ENCODE data around the gene C5AR2. TPM values are rescaled to one million over a fixed set of nuclear protein-coding genes. Genes with fewer than 3 reads are reported as not detected.

C5AR2 gene
- polyA plus RNA-seq, 1 donor from 2014 or later: not detected

DNA sequence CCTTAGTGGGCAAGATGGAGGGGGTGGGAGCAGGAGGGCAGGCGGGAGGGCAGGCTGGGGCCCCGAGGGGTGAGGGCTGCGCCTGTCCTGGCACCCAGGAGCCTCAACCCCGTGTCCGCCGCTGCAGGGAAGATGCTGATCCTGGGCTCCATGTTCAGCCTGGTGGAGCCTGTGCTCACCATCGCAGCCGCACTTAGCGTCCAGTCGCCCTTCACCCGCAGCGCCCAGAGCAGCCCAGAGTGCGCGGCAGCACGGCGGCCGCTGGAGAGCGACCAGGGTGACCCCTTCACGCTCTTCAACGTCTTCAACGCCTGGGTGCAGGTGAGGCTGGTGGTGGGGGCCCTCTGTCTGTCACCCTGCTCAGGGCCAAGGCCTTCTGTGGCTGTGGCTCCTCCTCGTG, 40.6 kb downstream of the C5AR2 start:
- H3K36me3 ChIP-seq (ENCODE audit: insufficient read depth, low read length): no peaks in the 10 kb centered on the region
- no peak overlapping the region for H3K4me2 ChIP-seq (ENCODE audit: low read length)
- H3K9me3 ChIP-seq (ENCODE audit: low read length): no peaks in the 10 kb centered on the region
- no peaks in the 10 kb centered on the region for H3K9me2 ChIP-seq (ENCODE audit: insufficient read depth, low read length)
- no peak overlapping the region for H2AFZ ChIP-seq (ENCODE audit: low read depth, low read length)
- no peak overlapping the region for H3K27ac ChIP-seq (ENCODE audit: low read length)
- H3K9ac ChIP-seq (ENCODE audit: low read length): no peak overlapping the region
- no peaks in the 10 kb centered on the region for H4K20me1 ChIP-seq (ENCODE audit: insufficient read depth)
- no peaks in the 10 kb centered on the region for H3F3A ChIP-seq (ENCODE audit: insufficient read depth, low read length, poor library complexity, severe bottlenecking)
- TF ChIP-seq TAF1 (IDR thresholded peaks at IDR 0.05; ENCODE audit: low read depth) (no peak), POLR2AphosphoS5 (IDR thresholded peaks at IDR 0.05) (no peak)
- H3K27me3 ChIP-seq (ENCODE audit: insufficient read depth, low read depth, low read length): no peaks in the 10 kb centered on the region
- no peak overlapping the region for H3K4me3 ChIP-seq (ENCODE audit: low read length)
- no peaks in the 10 kb centered on the region for H3K79me2 ChIP-seq (replicated peaks; ENCODE audit: insufficient read depth, low read length)

DNA sequence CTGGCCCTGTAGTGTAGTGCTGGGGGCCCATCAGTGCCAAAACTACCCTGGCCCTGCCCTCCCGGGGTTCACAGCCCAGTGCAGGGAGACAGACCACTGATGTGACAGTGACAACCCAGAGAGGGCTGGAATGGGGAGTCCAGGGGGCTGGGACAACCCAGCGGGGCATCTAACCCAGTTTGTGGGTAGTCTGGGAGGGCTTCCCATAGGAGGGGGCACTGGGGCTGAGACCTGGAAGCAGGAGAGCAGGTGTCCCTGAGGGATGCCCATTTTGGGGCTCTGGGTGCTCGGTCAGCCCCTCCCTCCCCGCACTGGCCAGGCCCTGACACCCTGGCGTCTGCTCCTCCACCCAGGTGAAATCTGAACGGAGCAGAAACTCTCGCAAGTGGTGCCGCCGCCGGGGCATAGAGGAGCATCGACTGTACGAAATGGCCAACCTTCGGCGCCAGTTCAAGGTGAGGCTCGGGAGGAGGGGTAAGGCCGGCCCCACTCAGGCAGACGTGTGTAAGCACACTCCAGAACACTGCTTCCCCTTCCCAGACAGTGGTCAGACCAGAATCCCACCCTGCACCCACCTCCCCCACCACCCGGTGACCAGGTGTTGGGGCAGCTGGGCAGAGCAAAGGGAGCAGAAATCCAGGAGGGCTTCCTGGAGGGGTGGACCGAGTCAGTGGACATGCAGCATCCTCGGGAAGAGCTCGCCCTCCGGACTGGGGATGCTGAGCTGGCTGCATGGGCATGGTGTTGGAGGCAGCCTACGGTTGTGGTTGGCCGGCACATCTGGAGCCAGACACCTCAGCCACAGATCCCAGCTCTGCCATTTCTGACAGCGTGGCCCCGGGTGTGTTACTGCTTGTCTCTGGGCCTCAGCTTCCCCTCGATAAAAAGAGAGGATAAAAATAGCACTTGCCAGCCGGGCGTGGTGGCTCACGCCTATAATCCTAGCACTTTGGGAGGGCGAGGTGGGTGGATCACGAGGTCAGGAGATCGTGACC, 41.6 kb downstream of the C5AR2 start:
- no peaks in the 10 kb centered on the region for H3K27me3 ChIP-seq (ENCODE audit: insufficient read depth, low read depth, low read length)
- H3F3A ChIP-seq (ENCODE audit: insufficient read depth, low read length, poor library complexity, severe bottlenecking): no peaks in the 10 kb centered on the region
- no peaks in the 10 kb centered on the region for H3K79me2 ChIP-seq (replicated peaks; ENCODE audit: insufficient read depth, low read length)
- TF ChIP-seq, protein P1, sequence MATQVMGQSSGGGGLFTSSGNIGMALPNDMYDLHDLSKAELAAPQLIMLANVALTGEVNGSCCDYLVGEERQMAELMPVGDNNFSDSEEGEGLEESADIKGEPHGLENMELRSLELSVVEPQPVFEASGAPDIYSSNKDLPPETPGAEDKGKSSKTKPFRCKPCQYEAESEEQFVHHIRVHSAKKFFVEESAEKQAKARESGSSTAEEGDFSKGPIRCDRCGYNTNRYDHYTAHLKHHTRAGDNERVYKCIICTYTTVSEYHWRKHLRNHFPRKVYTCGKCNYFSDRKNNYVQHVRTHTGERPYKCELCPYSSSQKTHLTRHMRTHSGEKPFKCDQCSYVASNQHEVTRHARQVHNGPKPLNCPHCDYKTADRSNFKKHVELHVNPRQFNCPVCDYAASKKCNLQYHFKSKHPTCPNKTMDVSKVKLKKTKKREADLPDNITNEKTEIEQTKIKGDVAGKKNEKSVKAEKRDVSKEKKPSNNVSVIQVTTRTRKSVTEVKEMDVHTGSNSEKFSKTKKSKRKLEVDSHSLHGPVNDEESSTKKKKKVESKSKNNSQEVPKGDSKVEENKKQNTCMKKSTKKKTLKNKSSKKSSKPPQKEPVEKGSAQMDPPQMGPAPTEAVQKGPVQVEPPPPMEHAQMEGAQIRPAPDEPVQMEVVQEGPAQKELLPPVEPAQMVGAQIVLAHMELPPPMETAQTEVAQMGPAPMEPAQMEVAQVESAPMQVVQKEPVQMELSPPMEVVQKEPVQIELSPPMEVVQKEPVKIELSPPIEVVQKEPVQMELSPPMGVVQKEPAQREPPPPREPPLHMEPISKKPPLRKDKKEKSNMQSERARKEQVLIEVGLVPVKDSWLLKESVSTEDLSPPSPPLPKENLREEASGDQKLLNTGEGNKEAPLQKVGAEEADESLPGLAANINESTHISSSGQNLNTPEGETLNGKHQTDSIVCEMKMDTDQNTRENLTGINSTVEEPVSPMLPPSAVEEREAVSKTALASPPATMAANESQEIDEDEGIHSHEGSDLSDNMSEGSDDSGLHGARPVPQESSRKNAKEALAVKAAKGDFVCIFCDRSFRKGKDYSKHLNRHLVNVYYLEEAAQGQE (IDR thresholded peaks at IDR 0.05; ENCODE audit: borderline replicate concordance): no peak
- no peak for TF ChIP-seq POLR2AphosphoS5 (IDR thresholded peaks at IDR 0.05)
- no peak for TF ChIP-seq RAD21 (conservative IDR thresholded peaks at IDR 0.05)
- TF ChIP-seq, protein P2, sequence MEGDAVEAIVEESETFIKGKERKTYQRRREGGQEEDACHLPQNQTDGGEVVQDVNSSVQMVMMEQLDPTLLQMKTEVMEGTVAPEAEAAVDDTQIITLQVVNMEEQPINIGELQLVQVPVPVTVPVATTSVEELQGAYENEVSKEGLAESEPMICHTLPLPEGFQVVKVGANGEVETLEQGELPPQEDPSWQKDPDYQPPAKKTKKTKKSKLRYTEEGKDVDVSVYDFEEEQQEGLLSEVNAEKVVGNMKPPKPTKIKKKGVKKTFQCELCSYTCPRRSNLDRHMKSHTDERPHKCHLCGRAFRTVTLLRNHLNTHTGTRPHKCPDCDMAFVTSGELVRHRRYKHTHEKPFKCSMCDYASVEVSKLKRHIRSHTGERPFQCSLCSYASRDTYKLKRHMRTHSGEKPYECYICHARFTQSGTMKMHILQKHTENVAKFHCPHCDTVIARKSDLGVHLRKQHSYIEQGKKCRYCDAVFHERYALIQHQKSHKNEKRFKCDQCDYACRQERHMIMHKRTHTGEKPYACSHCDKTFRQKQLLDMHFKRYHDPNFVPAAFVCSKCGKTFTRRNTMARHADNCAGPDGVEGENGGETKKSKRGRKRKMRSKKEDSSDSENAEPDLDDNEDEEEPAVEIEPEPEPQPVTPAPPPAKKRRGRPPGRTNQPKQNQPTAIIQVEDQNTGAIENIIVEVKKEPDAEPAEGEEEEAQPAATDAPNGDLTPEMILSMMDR (IDR thresholded peaks at IDR 0.05; ENCODE audit: poor library complexity, severe bottlenecking): no peak
- no peak for TF ChIP-seq TAF1 (IDR thresholded peaks at IDR 0.05; ENCODE audit: low read depth)
- no peak for TF ChIP-seq EP300 (conservative IDR thresholded peaks at IDR 0.05; ENCODE audit: poor library complexity, severe bottlenecking)
- no peak for TF ChIP-seq MXI1 (conservative IDR thresholded peaks at IDR 0.05; ENCODE audit: poor library complexity, severe bottlenecking)
- TF ChIP-seq SMC3 (conservative IDR thresholded peaks at IDR 0.05; ENCODE audit: poor library complexity): no peak
- TF ChIP-seq EZH2 (IDR thresholded peaks at IDR 0.05; ENCODE audit: borderline replicate concordance, insufficient read depth, low read length, poor library complexity, severe bottlenecking): no peak
- no peak overlapping the region for H3K9ac ChIP-seq (ENCODE audit: low read length)
- no peak overlapping the region for H3K27ac ChIP-seq (ENCODE audit: low read length)
- H3K4me2 ChIP-seq (ENCODE audit: low read length): no peak overlapping the region
- no peaks in the 10 kb centered on the region for H3K9me3 ChIP-seq (ENCODE audit: low read length)
- H3K36me3 ChIP-seq (ENCODE audit: insufficient read depth, low read length): no peaks in the 10 kb centered on the region
- no peaks in the 10 kb centered on the region for H3K9me2 ChIP-seq (ENCODE audit: insufficient read depth, low read length)
- no peaks in the 10 kb centered on the region for H4K20me1 ChIP-seq (ENCODE audit: insufficient read depth)
- no peak overlapping the region for H2AFZ ChIP-seq (ENCODE audit: low read depth, low read length)
- H3K4me3 ChIP-seq (ENCODE audit: low read length): no peak overlapping the region
